Measurements from ENCODE around the gene WDR5. TPM values are rescaled to one million over a fixed set of nuclear protein-coding genes. Genes with fewer than 3 reads are reported as not detected.

WDR5 gene
- total and polyA plus RNA-seq, 3 donors from 2014 or later: 52.4 to 91.4 (median 54.9) TPM

- H3K36me3 ChIP-seq (ENCODE audit: low read depth, missing control alignments): no peaks in the 10 kb centered on the region
- H3K4me3 ChIP-seq: no peak overlapping the region
- peaks cover 12% of the 10 kb centered on the region for H3K4me1 ChIP-seq
- H3K27ac ChIP-seq: no peak overlapping the region
- TF ChIP-seq CTCF (IDR thresholded peaks at IDR 0.05) (no peak), POLR2A (IDR thresholded peaks at IDR 0.05) (no peak)
- intact Hi-C loops (cut with DNase I; ENCODE audit: low total_unique reads): no loop called here
- 88 to 91% methylated on average over 4 of the region's 4 CpGs for WGBS, 2 donors
- DNase-seq: no peak
- H3K9me3 ChIP-seq: no peaks in the 10 kb centered on the region
- no peaks in the 10 kb centered on the region for H3K27me3 ChIP-seq
Observed at GRCh38 chr9:134182554-134183085, 46.7 kb downstream of the WDR5 start.

- 22 to 32% methylated on average over 8 of the region's 8 CpGs for WGBS, 2 donors
- TF ChIP-seq CTCF (IDR thresholded peaks at IDR 0.05) (no peak), POLR2A (IDR thresholded peaks at IDR 0.05) (no peak)
- Histone ChIP-seq H3K9me3 (no peaks in the 10 kb centered on the region), H3K27ac (peak overlapping the region in 1 of 2 donors; percentile 2), H3K36me3 (ENCODE audit: low read depth, missing control alignments) (no peaks in the 10 kb centered on the region), H3K27me3 (no peaks in the 10 kb centered on the region), H3K4me3 (no peak overlapping the region), H3K4me1 (peaks cover 14% of the 10 kb centered on the region)
- no peak for DNase-seq
- intact Hi-C loops (cut with DNase I; ENCODE audit: low total_unique reads): no loop called here
Observed at GRCh38 chr9:134185536-134186011, 49.7 kb downstream of the WDR5 start.

- TF ChIP-seq CTCF (IDR thresholded peaks at IDR 0.05) (no peak), POLR2A (IDR thresholded peaks at IDR 0.05) (no peak)
- Histone ChIP-seq H3K4me1 (peaks cover 18% of the 10 kb centered on the region), H3K4me3 (no peak overlapping the region), H3K9me3 (no peaks in the 10 kb centered on the region), H3K27ac (peak overlapping the region in 1 of 2 donors; percentile 12), H3K27me3 (no peaks in the 10 kb centered on the region), H3K36me3 (ENCODE audit: low read depth, missing control alignments) (no peaks in the 10 kb centered on the region)
- peak; percentile 68 for DNase-seq
- intact Hi-C loops (cut with DNase I; ENCODE audit: low total_unique reads): no loop called here
- 50 to 52% methylated on average over 15 to 21 of the region's 21 CpGs for WGBS, 2 donors
Observed at GRCh38 chr9:134186471-134187109, 50.7 kb downstream of the WDR5 start.

GRCh38 chr9:134187110-134187531 is 51.2 kb downstream of the WDR5 start:
- WGBS, 2 donors: 93 to 96% methylated on average over 12 of the region's 12 CpGs
- peaks cover 18% of the 10 kb centered on the region for H3K4me1 ChIP-seq
- H3K27ac ChIP-seq: peak overlapping the region in 1 of 2 donors; percentile 12
- no peak overlapping the region for H3K4me3 ChIP-seq
- no peaks in the 10 kb centered on the region for H3K9me3 ChIP-seq
- TF ChIP-seq CTCF (IDR thresholded peaks at IDR 0.05) (no peak), POLR2A (IDR thresholded peaks at IDR 0.05) (no peak)
- no peak for DNase-seq
- H3K36me3 ChIP-seq (ENCODE audit: low read depth, missing control alignments): no peaks in the 10 kb centered on the region
- intact Hi-C loops (cut with DNase I; ENCODE audit: low total_unique reads): no loop called here
- no peaks in the 10 kb centered on the region for H3K27me3 ChIP-seq

Data from testis (tissue), 3 donors.